Measurements from ENCODE around the gene MUSK.

DNA sequence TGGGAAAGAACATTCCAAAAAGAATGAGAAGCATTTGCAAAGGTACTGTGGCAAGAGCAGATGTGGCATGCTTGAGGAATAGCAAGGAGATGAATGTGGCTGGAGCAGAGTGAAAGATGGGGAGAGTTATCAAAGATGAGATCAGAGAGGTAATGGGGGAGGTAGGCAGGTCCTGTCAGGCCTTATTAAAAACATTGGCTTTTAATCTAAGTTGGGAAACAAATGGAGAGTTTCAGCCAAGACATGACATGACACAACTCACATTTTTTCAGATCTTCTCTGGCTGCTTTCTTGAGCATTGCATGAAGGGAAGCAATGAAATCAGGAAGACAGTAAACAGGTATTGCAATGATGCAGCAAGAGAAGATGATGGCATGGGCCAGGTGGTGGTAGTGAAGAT is 120.3 kb downstream of the MUSK start:
- no peak for TF ChIP-seq JUN (IDR thresholded peaks at IDR 0.05; ENCODE audit: borderline replicate concordance, insufficient read depth, insufficient read length, low read depth)
- TF ChIP-seq POLR2AphosphoS5 (IDR thresholded peaks at IDR 0.05; ENCODE audit: insufficient read depth, low read depth, low read length) = no peak

All from endothelial cell of umbilical vein (primary cell).